Fibroblast of lung (primary cell): ENCODE data around the gene LPP. TPM values are rescaled to one million over a fixed set of nuclear protein-coding genes. Genes with fewer than 3 reads are reported as not detected.
A peak's percentile ranks its signal among the peaks of the same experiment; 100 is the strongest.

Experiments
- DNase-seq, 2 donors: peaks; one replicate each; pipeline versions ENCODE4 v3.0.0 to v3.0.0-alpha.2; 2010; ENCODE audit warnings: low read depth in 2 of 2
- H2AFZ ChIP-seq: 2 replicates; pipeline ENCODE4 v1.5.1; 2012; ENCODE audit warnings: low read length, control low read depth, inconsistent platforms
- H3K27ac ChIP-seq: 2 replicates; pipeline ENCODE4 v1.5.1; 2011; ENCODE audit warnings: low read length, control low read depth; ENCODE audit not compliant: insufficient read depth
- H3K27me3 ChIP-seq: 2 replicates; pipeline ENCODE4 v1.5.1; 2011; ENCODE audit warnings: mild to moderate bottlenecking, low read length; ENCODE audit not compliant: control insufficient read depth, insufficient read depth
- H3K36me3 ChIP-seq: 2 replicates; pipeline ENCODE4 v1.5.1; 2011; ENCODE audit warnings: low read length; ENCODE audit not compliant: control insufficient read depth, insufficient read depth
- H3K4me1 ChIP-seq: 2 replicates; pipeline ENCODE4 v1.5.1; 2011; ENCODE audit warnings: low read length; ENCODE audit not compliant: control insufficient read depth, insufficient read depth; ENCODE audit errors: extremely low read depth
- H3K4me2 ChIP-seq: 2 replicates; pipeline ENCODE4 v1.5.1; 2011; ENCODE audit warnings: low read length, control low read depth; ENCODE audit not compliant: insufficient read depth; ENCODE audit errors: extremely low read depth
- H3K4me3 ChIP-seq, 4 experiments: fragments of 200-600 bp in 1 of 4; sonication (generic) in 1 of 4; replicated peaks in 1 of 4; 2 replicates each; pipeline ENCODE4 v1.5.1; 2011 to 2016; ENCODE audit warnings: low read length in 4 of 4, low read depth in 3 of 4, mild to moderate bottlenecking in 3 of 4, control low read depth in 2 of 4, inconsistent platforms in 1 of 4, mixed read lengths in 1 of 4; ENCODE audit not compliant: insufficient read depth in 1 of 4; ENCODE audit errors: control extremely low read depth in 1 of 4
- H3K79me2 ChIP-seq: 2 replicates; pipeline ENCODE4 v1.5.1; 2012; ENCODE audit warnings: mild to moderate bottlenecking, low read length, inconsistent platforms; ENCODE audit not compliant: control insufficient read depth, insufficient read depth
- H3K9ac ChIP-seq: 2 replicates; pipeline ENCODE4 v1.5.1; 2011; ENCODE audit warnings: mild to moderate bottlenecking, low read length, control low read depth; ENCODE audit not compliant: insufficient read depth
- H3K9me3 ChIP-seq: 2 replicates; pipeline ENCODE4 v1.5.1; 2012; ENCODE audit warnings: low read depth, low read length; ENCODE audit not compliant: control insufficient read depth, insufficient read depth
- H4K20me1 ChIP-seq: 2 replicates; pipeline ENCODE4 v1.5.1; 2011; ENCODE audit warnings: low read length; ENCODE audit not compliant: control insufficient read depth, insufficient read depth; ENCODE audit errors: extremely low read depth
- CTCF ChIP-seq, 2 donors: IDR thresholded peaks in 1 of 2; conservative IDR thresholded peaks in 1 of 2; 1 replicate in 1 of 2; 2 replicates in 1 of 2; pipeline ENCODE4 v1.5.1; 2011 to 2012; ENCODE audit warnings: low read length in 2 of 2, control low read depth in 1 of 2, inconsistent platforms in 1 of 2, low read depth in 1 of 2, mild to moderate bottlenecking in 1 of 2
- EZH2 ChIP-seq: IDR thresholded peaks from 2 replicates; pipeline ENCODE4 v1.5.1; 2012; ENCODE audit warnings: low read length, control low read depth, mild to moderate bottlenecking; ENCODE audit errors: missing control alignments
- polyA plus RNA-seq, 2 donors: library from polyadenylated mRNA; depleted of rRNA in 1 of 2; stranded (reverse) in 1 of 2; unstranded in 1 of 2; fragments of >200 nt; gene quantifications; 2 replicates each; pipeline ENCODE4 v1.2.1, GENCODE V29; 2011 to 2012; ENCODE audit warnings: missing spikeins in 1 of 2
- total RNA-seq: library from RNA; depleted of rRNA; stranded (reverse); fragments of >200 nt; gene quantifications from 2 replicates; pipeline ENCODE4 v1.2.1, GENCODE V29; 2014

Gene LPP
- total and polyA plus RNA-seq, 2 donors (not counting 1 experiment from before 2014, with no cell fraction given), result 69.0 to 124 TPM

GRCh38 chr3:188433521-188434150, 279.7 kb downstream of the LPP start:
- H3K27ac ChIP-seq, result no peak overlapping the region
- DNase-seq, result no peak
- peaks cover 7% of the 10 kb centered on the region for H3K4me1 ChIP-seq
- H2AFZ ChIP-seq, result no peak overlapping the region
- TF ChIP-seq EZH2 (no peak), CTCF (conservative IDR thresholded peaks at IDR 0.05 in 1 of 2, IDR thresholded peaks at IDR 0.05 in 1 of 2; ENCODE audit: low read depth in 1 of 2, low read length in 2 of 2) (no peak)
- H4K20me1 ChIP-seq, result no peaks in the 10 kb centered on the region
- H3K36me3 ChIP-seq, result no peaks in the 10 kb centered on the region
- no peak overlapping the region for H3K4me2 ChIP-seq
- H3K79me2 ChIP-seq, result peaks cover 3% of the 10 kb centered on the region
- no peaks in the 10 kb centered on the region for H3K9me3 ChIP-seq
- H3K27me3 ChIP-seq, result no peaks in the 10 kb centered on the region
- H3K4me3 ChIP-seq, result no peak overlapping the region
- no peak overlapping the region for H3K9ac ChIP-seq

- no peaks in the 10 kb centered on the region for H3K9me3 ChIP-seq
- H3K27ac ChIP-seq, result no peak overlapping the region
- no peak overlapping the region for H3K4me2 ChIP-seq
- H4K20me1 ChIP-seq, result no peaks in the 10 kb centered on the region
- TF ChIP-seq EZH2 (no peak), CTCF (conservative IDR thresholded peaks at IDR 0.05 in 1 of 2, IDR thresholded peaks at IDR 0.05 in 1 of 2; ENCODE audit: low read depth in 1 of 2, low read length in 2 of 2) (no peak)
- no peaks in the 10 kb centered on the region for H3K36me3 ChIP-seq
- no peaks in the 10 kb centered on the region for H3K27me3 ChIP-seq
- H3K4me3 ChIP-seq, result no peak overlapping the region
- no peak overlapping the region for H2AFZ ChIP-seq
- peak in 1 of 2 donors; percentile 68 for DNase-seq
- H3K9ac ChIP-seq, result no peak overlapping the region
- H3K79me2 ChIP-seq, result peaks cover 3% of the 10 kb centered on the region
- H3K4me1 ChIP-seq, result peaks cover 13% of the 10 kb centered on the region
Measured at GRCh38 chr3:188434594-188434993, 280.6 kb downstream of the LPP start.

GRCh38 chr3:188435266-188435665, 281.3 kb downstream of the LPP start:
- DNase-seq, result no peak
- Histone ChIP-seq H4K20me1 (no peaks in the 10 kb centered on the region), H3K9ac (no peak overlapping the region), H3K27ac (no peak overlapping the region), H3K9me3 (no peaks in the 10 kb centered on the region), H2AFZ (no peak overlapping the region), H3K4me1 (peaks cover 13% of the 10 kb centered on the region), H3K4me3 (no peak overlapping the region), H3K79me2 (peaks cover 3% of the 10 kb centered on the region), H3K4me2 (no peak overlapping the region), H3K36me3 (no peaks in the 10 kb centered on the region), H3K27me3 (no peaks in the 10 kb centered on the region)
- TF ChIP-seq CTCF (conservative IDR thresholded peaks at IDR 0.05 in 1 of 2, IDR thresholded peaks at IDR 0.05 in 1 of 2; ENCODE audit: low read depth in 1 of 2, low read length in 2 of 2), result no peak
- no peak for TF ChIP-seq EZH2
